Astrocyte (in vitro differentiated cells and primary cell): ENCODE data around the gene MAPK8IP2. TPM values are rescaled to one million over a fixed set of nuclear protein-coding genes. Genes with fewer than 3 reads are reported as not detected.
"Not testable (repeated sequence)": the region's sequence is repeated elsewhere in the genome, so short reads cannot be mapped to it uniquely, and the experiment has no call there.

ENCODE experiments used
- DNase-seq: peaks from one replicate; pipeline ENCODE4 v3.0.0-alpha.2; 2010; ENCODE audit warnings: low read depth
- FAIRE-seq: peaks from 2 replicates; lab custom pipeline; 2011; peaks lifted over from hg19 to GRCh38; lab: Jason Lieb, UNC
- H2AFZ ChIP-seq: 2 replicates; pipeline ENCODE4 v1.6.0; 2012; ENCODE audit warnings: low read depth, low read length, inconsistent platforms
- H3K27ac ChIP-seq: 2 replicates; pipeline ENCODE4 v1.5.1; 2011; ENCODE audit warnings: low read depth, low read length, inconsistent platforms
- H3K27me3 ChIP-seq: 2 replicates; pipeline ENCODE4 v1.6.0; 2011; ENCODE audit warnings: low read length, inconsistent platforms; ENCODE audit not compliant: insufficient read depth
- H3K36me3 ChIP-seq: 2 replicates; pipeline ENCODE4 v1.5.1; 2011; ENCODE audit warnings: low read length, inconsistent platforms; ENCODE audit not compliant: insufficient read depth
- H3K4me1 ChIP-seq: 2 replicates; pipeline ENCODE4 v1.5.1; 2011; ENCODE audit warnings: low read length, inconsistent platforms; ENCODE audit not compliant: insufficient read depth
- H3K4me2 ChIP-seq: 2 replicates; pipeline ENCODE4 v1.6.0; 2012; ENCODE audit warnings: low read length, inconsistent platforms
- H3K4me3 ChIP-seq: 2 replicates; pipeline ENCODE4 v1.5.1; 2011; ENCODE audit warnings: low read depth, mild to moderate bottlenecking, low read length, inconsistent platforms; ENCODE audit not compliant: insufficient read depth
- H3K79me2 ChIP-seq: 2 replicates; pipeline ENCODE4 v1.6.0; 2012; ENCODE audit warnings: mild to moderate bottlenecking, low read length, inconsistent platforms; ENCODE audit not compliant: insufficient read depth
- H3K9ac ChIP-seq: 2 replicates; pipeline ENCODE4 v1.6.0; 2012; ENCODE audit warnings: mild to moderate bottlenecking, low read length, inconsistent platforms
- H3K9me3 ChIP-seq: 2 replicates; pipeline ENCODE4 v1.5.1; 2012; ENCODE audit warnings: low read depth, mild to moderate bottlenecking, low read length, inconsistent platforms; ENCODE audit not compliant: insufficient read depth
- H4K20me1 ChIP-seq: 2 replicates; pipeline ENCODE4 v1.6.0; 2012; ENCODE audit warnings: low read length, inconsistent platforms; ENCODE audit not compliant: insufficient read depth
- H3K27ac Mint-ChIP-seq: one replicate; pipeline ENCODE4 v1.8.0; 2021; ENCODE audit warnings: mild to moderate bottlenecking, mixed read lengths; ENCODE audit not compliant: unreplicated experiment
- H3K27me3 Mint-ChIP-seq: one replicate; pipeline ENCODE4 v1.8.0; 2021; ENCODE audit warnings: low read depth, mixed read lengths; ENCODE audit not compliant: unreplicated experiment
- H3K36me3 Mint-ChIP-seq: one replicate; pipeline ENCODE4 v1.8.0; 2021; ENCODE audit warnings: low read depth, mixed read lengths; ENCODE audit not compliant: unreplicated experiment
- H3K4me1 Mint-ChIP-seq: one replicate; pipeline ENCODE4 v1.8.0; 2021; ENCODE audit warnings: low read depth, mixed read lengths; ENCODE audit not compliant: unreplicated experiment
- H3K4me3 Mint-ChIP-seq: one replicate; pipeline ENCODE4 v1.8.0; 2021; ENCODE audit warnings: mild to moderate bottlenecking, moderate library complexity, mixed read lengths; ENCODE audit not compliant: unreplicated experiment
- H3K9me3 Mint-ChIP-seq: one replicate; pipeline ENCODE4 v1.8.0; 2021; ENCODE audit warnings: mild to moderate bottlenecking, mixed read lengths; ENCODE audit not compliant: unreplicated experiment
- CTCF ChIP-seq: IDR thresholded peaks from 2 replicates; pipeline ENCODE4 v1.5.1; 2011; ENCODE audit warnings: low read depth, mild to moderate bottlenecking, inconsistent platforms, low read length, moderate library complexity; ENCODE audit not compliant: insufficient read depth
- EZH2 ChIP-seq: IDR thresholded peaks from 2 replicates; pipeline ENCODE4 v1.6.1; 2012; ENCODE audit warnings: mild to moderate bottlenecking, low read length, inconsistent platforms; ENCODE audit not compliant: insufficient read depth
- total RNA-seq: library from RNA; stranded (reverse); gene quantifications from 2 replicates; pipeline ENCODE4 v1.2.1, GENCODE V29; 2021

MAPK8IP2 gene
- total RNA-seq, 1 donor from 2014 or later = 4.7 TPM

GRCh38 chr22:50606946-50607658 lies 6.5 kb downstream of the MAPK8IP2 start:
- Histone ChIP-seq H3K79me2 (no peaks in the 10 kb centered on the region), H3K4me2 (no peak overlapping the region), H3K27me3 (peaks cover 17% of the 10 kb centered on the region), H3K9me3 (no peaks in the 10 kb centered on the region), H3K4me1 (no peaks in the 10 kb centered on the region), H4K20me1 (no peaks in the 10 kb centered on the region), H3K36me3 (no peaks in the 10 kb centered on the region), H3K27ac (no peak overlapping the region), H3K4me3 (no peak overlapping the region), H3K9ac (no peak overlapping the region), H2AFZ (no peak overlapping the region)
- H3K4me1 Mint-ChIP-seq = peaks cover 4% of the 10 kb centered on the region
- no peak overlapping the region for H3K27ac Mint-ChIP-seq
- H3K9me3 Mint-ChIP-seq = peaks cover 2% of the 10 kb centered on the region
- FAIRE-seq = no peak
- H3K27me3 Mint-ChIP-seq = peaks cover 69% of the 10 kb centered on the region
- DNase-seq = no peak
- H3K36me3 Mint-ChIP-seq = peaks cover 3% of the 10 kb centered on the region
- no peak overlapping the region for H3K4me3 Mint-ChIP-seq
- TF ChIP-seq EZH2 = no peak
- no peak for TF ChIP-seq CTCF

- H3K9me3 Mint-ChIP-seq = peaks cover 2% of the 10 kb centered on the region
- H3K4me1 ChIP-seq = no peaks in the 10 kb centered on the region
- no peaks in the 10 kb centered on the region for H3K36me3 Mint-ChIP-seq
- no peaks in the 10 kb centered on the region for H3K36me3 ChIP-seq
- DNase-seq (no peak), FAIRE-seq (no peak)
- H3K4me1 Mint-ChIP-seq = no peaks in the 10 kb centered on the region
- no peak overlapping the region for H3K9ac ChIP-seq
- peaks cover 12% of the 10 kb centered on the region for H3K27me3 ChIP-seq
- no peak overlapping the region for H3K4me3 ChIP-seq
- no peak overlapping the region for H3K27ac ChIP-seq
- H3K4me3 Mint-ChIP-seq = no peak overlapping the region
- H3K79me2 ChIP-seq = no peaks in the 10 kb centered on the region
- TF ChIP-seq EZH2 (no peak), CTCF (no peak)
- no peak overlapping the region for H3K4me2 ChIP-seq
- H3K27ac Mint-ChIP-seq = no peak overlapping the region
- no peaks in the 10 kb centered on the region for H3K9me3 ChIP-seq
- peaks cover 67% of the 10 kb centered on the region for H3K27me3 Mint-ChIP-seq
- H2AFZ ChIP-seq = no peak overlapping the region
- no peaks in the 10 kb centered on the region for H4K20me1 ChIP-seq
Measured at GRCh38 chr22:50607659-50608020, 7.0 kb downstream of the MAPK8IP2 start.

GRCh38 chr22:50608058-50608840 lies 7.7 kb downstream of the MAPK8IP2 start:
- H3K27me3 ChIP-seq = peaks cover 10% of the 10 kb centered on the region
- H3K9me3 Mint-ChIP-seq, H3K79me2 ChIP-seq, H3K9ac ChIP-seq, H3K9me3 ChIP-seq, H3K4me3 ChIP-seq, FAIRE-seq, H3K27ac ChIP-seq, H3K4me1 Mint-ChIP-seq, H4K20me1 ChIP-seq, H3K36me3 Mint-ChIP-seq, H2AFZ ChIP-seq, H3K4me3 Mint-ChIP-seq, H3K4me2 ChIP-seq, DNase-seq, H3K27ac Mint-ChIP-seq, H3K36me3 ChIP-seq, H3K4me1 ChIP-seq: not testable (repeated sequence)
- peaks cover 67% of the 10 kb centered on the region for H3K27me3 Mint-ChIP-seq
